WTC11 (cell line): ENCODE measurements around the gene LRRC72. TPM values are rescaled to one million over a fixed set of nuclear protein-coding genes. Genes with fewer than 3 reads are reported as not detected.
"Not testable (repeated sequence)": the region's sequence is repeated elsewhere in the genome, so short reads cannot be mapped to it uniquely, and the experiment has no call there.

Experiments used
- ATAC-seq: fragments of 200-7000 bp; cut with Tn5 transposase; 2 replicates; pipeline ENCODE4 v1.10.0; 2021; ENCODE audit warnings: mild to moderate bottlenecking, moderate library complexity
- CTCF ChIA-PET: fragments of 300-600 bp; sonication (Branson Sonifier 250); formaldehyde crosslinking; loops from one replicate; lab custom pipeline; 2021; ENCODE audit warnings: antibody characterized with exemption; lab: Charles Lee
- POLR2A ChIA-PET: fragments of 350-600 bp; sonication (Branson Sonifier 250); formaldehyde crosslinking; loops from one replicate; lab custom pipeline; 2021; ENCODE audit warnings: antibody characterized with exemption; lab: Charles Lee
- DNase-seq: peaks from one replicate; pipeline ENCODE4 v3.0.0; 2021; ENCODE audit warnings: low spot score
- H3K27ac Mint-ChIP-seq: 2 replicates; pipeline ENCODE4 v1.8.0; 2021; ENCODE audit warnings: mixed read lengths
- H3K27me3 Mint-ChIP-seq: 2 replicates; pipeline ENCODE4 v1.8.0; 2021; ENCODE audit warnings: low read depth, mild to moderate bottlenecking, moderate library complexity, mixed read lengths
- H3K36me3 Mint-ChIP-seq: 2 replicates; pipeline ENCODE4 v1.8.0; 2021; ENCODE audit warnings: mixed read lengths
- H3K4me1 Mint-ChIP-seq: 2 replicates; pipeline ENCODE4 v1.8.0; 2022; ENCODE audit warnings: mixed read lengths
- H3K4me3 Mint-ChIP-seq: 2 replicates; pipeline ENCODE4 v1.8.0; 2021; ENCODE audit warnings: mild to moderate bottlenecking, moderate library complexity, mixed read lengths
- H3K9me3 Mint-ChIP-seq: 2 replicates; pipeline ENCODE4 v1.8.0; 2021; ENCODE audit warnings: mixed read lengths
- CBFB ChIP-seq: sonication (generic); formaldehyde crosslinking; IDR thresholded peaks from 2 replicates; pipeline ENCODE4 v1.8.1; 2022; ENCODE audit warnings: mild to moderate bottlenecking, low read depth, missing genetic modification reagents
- ESRRA ChIP-seq: sonication (generic); formaldehyde crosslinking; IDR thresholded peaks from 2 replicates; pipeline ENCODE4 v1.8.1; 2022; ENCODE audit warnings: mild to moderate bottlenecking, missing genetic modification reagents, borderline replicate concordance
- FOXJ3 ChIP-seq: sonication (generic); formaldehyde crosslinking; IDR thresholded peaks from 2 replicates; pipeline ENCODE4 v1.9.0; 2021; ENCODE audit warnings: missing genetic modification reagents, mild to moderate bottlenecking, borderline replicate concordance
- GABPB1 ChIP-seq: sonication (generic); formaldehyde crosslinking; IDR thresholded peaks from 2 replicates; pipeline ENCODE4 v1.8.1; 2023; ENCODE audit warnings: mild to moderate bottlenecking, missing genetic modification reagents
- IRF2 ChIP-seq: sonication (generic); formaldehyde crosslinking; IDR thresholded peaks from 2 replicates; pipeline ENCODE4 v1.8.0; 2022; ENCODE audit warnings: low read depth, missing genetic modification reagents, borderline replicate concordance
- KAT7 ChIP-seq: sonication (generic); formaldehyde crosslinking; IDR thresholded peaks from 2 replicates; pipeline ENCODE4 v1.8.1; 2023; ENCODE audit warnings: missing genetic modification reagents, mild to moderate bottlenecking, borderline replicate concordance
- NFATC4 ChIP-seq: fragments of 250-450 bp; sonication (Bioruptor Pico); IDR thresholded peaks from 2 replicates; pipeline ENCODE4 v1.9.0; 2021; ENCODE audit warnings: mild to moderate bottlenecking
- NFYB ChIP-seq: sonication (generic); formaldehyde crosslinking; conservative IDR thresholded peaks from 2 replicates; pipeline ENCODE4 v1.8.0; 2022; ENCODE audit warnings: low read depth, missing genetic modification reagents
- RELA ChIP-seq: sonication (generic); formaldehyde crosslinking; IDR thresholded peaks from 2 replicates; pipeline ENCODE4 v1.8.1; 2022; ENCODE audit warnings: missing genetic modification reagents, mild to moderate bottlenecking, borderline replicate concordance
- RORB ChIP-seq: fragments of 250-450 bp; sonication (Bioruptor Pico); IDR thresholded peaks from 2 replicates; pipeline ENCODE4 v1.9.0; 2021; ENCODE audit warnings: mild to moderate bottlenecking
- SMAD4 ChIP-seq: sonication (generic); formaldehyde crosslinking; IDR thresholded peaks from 2 replicates; pipeline ENCODE4 v1.8.0; 2022; ENCODE audit warnings: mild to moderate bottlenecking, missing genetic modification reagents
- SP1 ChIP-seq: sonication (generic); formaldehyde crosslinking; conservative IDR thresholded peaks from 2 replicates; pipeline ENCODE4 v1.8.1; 2022; ENCODE audit warnings: missing genetic modification reagents
- ZNF138 ChIP-seq: sonication (generic); formaldehyde crosslinking; conservative IDR thresholded peaks from 2 replicates; pipeline ENCODE4 v1.8.1; 2022; ENCODE audit warnings: mild to moderate bottlenecking, moderate library complexity, missing genetic modification reagents
- total RNA-seq: library from RNA; stranded (reverse); gene quantifications from 3 replicates; pipeline ENCODE4 v1.2.3, GENCODE V29; 2021
- TF ChIP-seq, protein P1 (sequence below): sonication (generic); formaldehyde crosslinking; IDR thresholded peaks from 2 replicates; pipeline ENCODE4 v1.8.1; 2023; ENCODE audit warnings: mild to moderate bottlenecking, moderate library complexity, missing genetic modification reagents
- TF ChIP-seq, protein P2 (sequence below): sonication (generic); formaldehyde crosslinking; IDR thresholded peaks from 2 replicates; pipeline ENCODE4 v1.8.1; 2022; ENCODE audit warnings: missing genetic modification reagents, borderline replicate concordance
- TF ChIP-seq, protein P3 (sequence below): sonication (generic); formaldehyde crosslinking; IDR thresholded peaks from 2 replicates; pipeline ENCODE4 v1.8.1; 2023; ENCODE audit warnings: mild to moderate bottlenecking, missing genetic modification reagents, moderate library complexity
- TF ChIP-seq, protein P4 (sequence below): sonication (generic); formaldehyde crosslinking; IDR thresholded peaks from 2 replicates; pipeline ENCODE4 v1.8.1; 2022; ENCODE audit warnings: low read depth, missing genetic modification reagents, borderline replicate concordance
- TF ChIP-seq, protein P5 (sequence below): sonication (generic); formaldehyde crosslinking; IDR thresholded peaks from 2 replicates; pipeline ENCODE4 v1.8.1; 2023; ENCODE audit warnings: mild to moderate bottlenecking, missing genetic modification reagents, borderline replicate concordance
- TF ChIP-seq, protein P6 (sequence below): sonication (generic); formaldehyde crosslinking; IDR thresholded peaks from 2 replicates; pipeline ENCODE4 v1.8.0; 2022; ENCODE audit warnings: missing genetic modification reagents
- TF ChIP-seq, protein P7 (sequence below): sonication (generic); formaldehyde crosslinking; IDR thresholded peaks from 2 replicates; pipeline ENCODE4 v1.8.0; 2022; ENCODE audit warnings: mild to moderate bottlenecking, missing genetic modification reagents

The LRRC72 gene
- total RNA-seq, 1 experiment from 2014 or later = not detected

DNA sequence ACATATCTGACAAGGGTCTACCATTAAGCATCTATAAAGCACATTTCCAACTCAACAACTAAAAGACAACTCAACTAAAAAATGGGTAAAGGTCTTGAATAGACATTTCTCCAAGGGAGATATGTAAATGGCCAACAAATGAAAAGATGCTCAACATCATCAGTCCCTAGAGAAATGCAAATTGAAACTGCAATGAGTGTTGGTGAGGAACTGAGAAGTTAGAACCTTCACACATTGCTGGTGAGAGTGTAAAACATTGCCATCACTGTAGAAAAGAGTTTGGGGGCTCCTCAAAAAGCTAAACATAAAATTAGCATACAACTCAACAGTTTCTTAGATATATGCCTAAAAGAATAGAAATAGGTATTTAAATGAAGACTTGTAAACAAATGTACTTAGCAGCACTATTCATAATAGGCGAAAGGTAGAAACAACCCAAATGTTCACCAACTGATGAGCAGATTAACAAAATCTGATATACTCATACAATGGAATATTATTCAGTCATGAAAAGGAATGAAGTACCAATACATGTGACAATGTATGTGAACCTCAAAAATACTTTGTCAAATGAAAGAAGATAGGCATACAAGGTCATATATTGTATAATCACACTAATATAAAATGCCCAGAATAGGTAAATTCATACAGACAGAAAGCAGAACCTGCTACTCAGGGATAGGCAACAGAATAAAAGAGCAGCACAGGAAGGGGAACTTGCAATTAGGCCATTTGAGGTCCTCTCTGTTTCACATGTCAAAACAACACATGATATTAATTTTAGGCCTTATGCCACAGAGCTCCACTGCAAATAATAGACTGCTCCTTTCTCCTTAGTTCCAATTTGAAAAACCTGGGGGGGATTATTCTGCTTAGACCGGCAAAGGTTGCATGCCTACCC is 10.6 kb upstream of the LRRC72 start:
- ChIA-PET POLR2A (no interaction called here), CTCF (no interaction called here)
- H3K27me3 Mint-ChIP-seq = no peaks in the 10 kb centered on the region

DNA sequence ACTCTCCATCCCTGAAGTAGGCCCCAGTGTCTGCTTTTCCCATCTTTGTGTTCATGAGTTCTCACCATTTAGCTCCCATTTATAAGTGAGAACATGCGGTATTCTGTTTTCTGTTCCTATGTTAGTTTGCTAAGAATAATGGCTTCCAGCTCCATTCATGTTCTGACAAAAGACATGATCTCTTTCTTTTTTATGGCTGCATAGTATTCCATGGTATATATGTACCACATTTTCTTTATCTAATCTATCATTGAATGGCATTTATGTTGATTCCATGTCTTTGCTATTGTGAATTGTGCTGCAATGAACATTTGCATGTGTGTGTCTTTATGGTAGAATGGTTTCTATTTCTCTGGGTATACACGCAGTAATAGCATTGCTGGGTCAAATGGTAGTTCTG is 6.6 kb upstream of the LRRC72 start:
- H3K4me3 Mint-ChIP-seq, CTCF ChIA-PET, ATAC-seq, H3K27me3 Mint-ChIP-seq, H3K27ac Mint-ChIP-seq, H3K36me3 Mint-ChIP-seq, H3K4me1 Mint-ChIP-seq, DNase-seq, POLR2A ChIA-PET: not testable (repeated sequence)
- H3K9me3 Mint-ChIP-seq = peaks cover 16% of the 10 kb centered on the region

More for the DNA sequence above, 10.6 kb upstream of the LRRC72 start:
- TF ChIP-seq RORB = no peak
- no peak for TF ChIP-seq ESRRA (CRISPR knock-in tag)
- no peak for TF ChIP-seq GABPB1 (CRISPR knock-in tag)
- no peak for TF ChIP-seq IRF2 (CRISPR knock-in tag)
- no peak for TF ChIP-seq ZNF138 (CRISPR knock-in tag)
- no peak for TF ChIP-seq RELA (CRISPR knock-in tag)
- TF ChIP-seq NFATC4 = no peak
- TF ChIP-seq, protein P1, sequence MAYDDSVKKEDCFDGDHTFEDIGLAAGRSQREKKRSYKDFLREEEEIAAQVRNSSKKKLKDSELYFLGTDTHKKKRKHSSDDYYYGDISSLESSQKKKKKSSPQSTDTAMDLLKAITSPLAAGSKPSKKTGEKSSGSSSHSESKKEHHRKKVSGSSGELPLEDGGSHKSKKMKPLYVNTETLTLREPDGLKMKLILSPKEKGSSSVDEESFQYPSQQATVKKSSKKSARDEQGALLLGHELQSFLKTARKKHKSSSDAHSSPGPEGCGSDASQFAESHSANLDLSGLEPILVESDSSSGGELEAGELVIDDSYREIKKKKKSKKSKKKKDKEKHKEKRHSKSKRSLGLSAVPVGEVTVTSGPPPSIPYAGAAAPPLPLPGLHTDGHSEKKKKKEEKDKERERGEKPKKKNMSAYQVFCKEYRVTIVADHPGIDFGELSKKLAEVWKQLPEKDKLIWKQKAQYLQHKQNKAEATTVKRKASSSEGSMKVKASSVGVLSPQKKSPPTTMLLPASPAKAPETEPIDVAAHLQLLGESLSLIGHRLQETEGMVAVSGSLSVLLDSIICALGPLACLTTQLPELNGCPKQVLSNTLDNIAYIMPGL (CRISPR knock-in tag) = no peak
- TF ChIP-seq, protein P2, sequence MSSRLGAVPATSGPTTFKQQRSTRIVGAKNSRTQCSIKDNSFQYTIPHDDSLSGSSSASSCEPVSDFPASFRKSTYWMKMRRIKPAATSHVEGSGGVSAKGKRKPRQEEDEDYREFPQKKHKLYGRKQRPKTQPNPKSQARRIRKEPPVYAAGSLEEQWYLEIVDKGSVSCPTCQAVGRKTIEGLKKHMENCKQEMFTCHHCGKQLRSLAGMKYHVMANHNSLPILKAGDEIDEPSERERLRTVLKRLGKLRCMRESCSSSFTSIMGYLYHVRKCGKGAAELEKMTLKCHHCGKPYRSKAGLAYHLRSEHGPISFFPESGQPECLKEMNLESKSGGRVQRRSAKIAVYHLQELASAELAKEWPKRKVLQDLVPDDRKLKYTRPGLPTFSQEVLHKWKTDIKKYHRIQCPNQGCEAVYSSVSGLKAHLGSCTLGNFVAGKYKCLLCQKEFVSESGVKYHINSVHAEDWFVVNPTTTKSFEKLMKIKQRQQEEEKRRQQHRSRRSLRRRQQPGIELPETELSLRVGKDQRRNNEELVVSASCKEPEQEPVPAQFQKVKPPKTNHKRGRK (CRISPR knock-in tag) = no peak
- TF ChIP-seq SP1 = no peak
- no peak for TF ChIP-seq NFYB (CRISPR knock-in tag)
- TF ChIP-seq, protein P3, sequence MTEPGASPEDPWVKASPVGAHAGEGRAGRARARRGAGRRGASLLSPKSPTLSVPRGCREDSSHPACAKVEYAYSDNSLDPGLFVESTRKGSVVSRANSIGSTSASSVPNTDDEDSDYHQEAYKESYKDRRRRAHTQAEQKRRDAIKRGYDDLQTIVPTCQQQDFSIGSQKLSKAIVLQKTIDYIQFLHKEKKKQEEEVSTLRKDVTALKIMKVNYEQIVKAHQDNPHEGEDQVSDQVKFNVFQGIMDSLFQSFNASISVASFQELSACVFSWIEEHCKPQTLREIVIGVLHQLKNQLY (CRISPR knock-in tag) = no peak
- TF ChIP-seq SMAD4 (CRISPR knock-in tag) = no peak
- TF ChIP-seq CBFB (CRISPR knock-in tag) = no peak
- TF ChIP-seq FOXJ3 (CRISPR knock-in tag) = no peak
- TF ChIP-seq, protein P4, sequence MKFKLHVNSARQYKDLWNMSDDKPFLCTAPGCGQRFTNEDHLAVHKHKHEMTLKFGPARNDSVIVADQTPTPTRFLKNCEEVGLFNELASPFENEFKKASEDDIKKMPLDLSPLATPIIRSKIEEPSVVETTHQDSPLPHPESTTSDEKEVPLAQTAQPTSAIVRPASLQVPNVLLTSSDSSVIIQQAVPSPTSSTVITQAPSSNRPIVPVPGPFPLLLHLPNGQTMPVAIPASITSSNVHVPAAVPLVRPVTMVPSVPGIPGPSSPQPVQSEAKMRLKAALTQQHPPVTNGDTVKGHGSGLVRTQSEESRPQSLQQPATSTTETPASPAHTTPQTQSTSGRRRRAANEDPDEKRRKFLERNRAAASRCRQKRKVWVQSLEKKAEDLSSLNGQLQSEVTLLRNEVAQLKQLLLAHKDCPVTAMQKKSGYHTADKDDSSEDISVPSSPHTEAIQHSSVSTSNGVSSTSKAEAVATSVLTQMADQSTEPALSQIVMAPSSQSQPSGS (CRISPR knock-in tag) = no peak
- TF ChIP-seq, protein P5, sequence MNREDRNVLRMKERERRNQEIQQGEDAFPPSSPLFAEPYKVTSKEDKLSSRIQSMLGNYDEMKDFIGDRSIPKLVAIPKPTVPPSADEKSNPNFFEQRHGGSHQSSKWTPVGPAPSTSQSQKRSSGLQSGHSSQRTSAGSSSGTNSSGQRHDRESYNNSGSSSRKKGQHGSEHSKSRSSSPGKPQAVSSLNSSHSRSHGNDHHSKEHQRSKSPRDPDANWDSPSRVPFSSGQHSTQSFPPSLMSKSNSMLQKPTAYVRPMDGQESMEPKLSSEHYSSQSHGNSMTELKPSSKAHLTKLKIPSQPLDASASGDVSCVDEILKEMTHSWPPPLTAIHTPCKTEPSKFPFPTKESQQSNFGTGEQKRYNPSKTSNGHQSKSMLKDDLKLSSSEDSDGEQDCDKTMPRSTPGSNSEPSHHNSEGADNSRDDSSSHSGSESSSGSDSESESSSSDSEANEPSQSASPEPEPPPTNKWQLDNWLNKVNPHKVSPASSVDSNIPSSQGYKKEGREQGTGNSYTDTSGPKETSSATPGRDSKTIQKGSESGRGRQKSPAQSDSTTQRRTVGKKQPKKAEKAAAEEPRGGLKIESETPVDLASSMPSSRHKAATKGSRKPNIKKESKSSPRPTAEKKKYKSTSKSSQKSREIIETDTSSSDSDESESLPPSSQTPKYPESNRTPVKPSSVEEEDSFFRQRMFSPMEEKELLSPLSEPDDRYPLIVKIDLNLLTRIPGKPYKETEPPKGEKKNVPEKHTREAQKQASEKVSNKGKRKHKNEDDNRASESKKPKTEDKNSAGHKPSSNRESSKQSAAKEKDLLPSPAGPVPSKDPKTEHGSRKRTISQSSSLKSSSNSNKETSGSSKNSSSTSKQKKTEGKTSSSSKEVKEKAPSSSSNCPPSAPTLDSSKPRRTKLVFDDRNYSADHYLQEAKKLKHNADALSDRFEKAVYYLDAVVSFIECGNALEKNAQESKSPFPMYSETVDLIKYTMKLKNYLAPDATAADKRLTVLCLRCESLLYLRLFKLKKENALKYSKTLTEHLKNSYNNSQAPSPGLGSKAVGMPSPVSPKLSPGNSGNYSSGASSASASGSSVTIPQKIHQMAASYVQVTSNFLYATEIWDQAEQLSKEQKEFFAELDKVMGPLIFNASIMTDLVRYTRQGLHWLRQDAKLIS = no peak
- TF ChIP-seq KAT7 (CRISPR knock-in tag) = no peak
- TF ChIP-seq, protein P6, sequence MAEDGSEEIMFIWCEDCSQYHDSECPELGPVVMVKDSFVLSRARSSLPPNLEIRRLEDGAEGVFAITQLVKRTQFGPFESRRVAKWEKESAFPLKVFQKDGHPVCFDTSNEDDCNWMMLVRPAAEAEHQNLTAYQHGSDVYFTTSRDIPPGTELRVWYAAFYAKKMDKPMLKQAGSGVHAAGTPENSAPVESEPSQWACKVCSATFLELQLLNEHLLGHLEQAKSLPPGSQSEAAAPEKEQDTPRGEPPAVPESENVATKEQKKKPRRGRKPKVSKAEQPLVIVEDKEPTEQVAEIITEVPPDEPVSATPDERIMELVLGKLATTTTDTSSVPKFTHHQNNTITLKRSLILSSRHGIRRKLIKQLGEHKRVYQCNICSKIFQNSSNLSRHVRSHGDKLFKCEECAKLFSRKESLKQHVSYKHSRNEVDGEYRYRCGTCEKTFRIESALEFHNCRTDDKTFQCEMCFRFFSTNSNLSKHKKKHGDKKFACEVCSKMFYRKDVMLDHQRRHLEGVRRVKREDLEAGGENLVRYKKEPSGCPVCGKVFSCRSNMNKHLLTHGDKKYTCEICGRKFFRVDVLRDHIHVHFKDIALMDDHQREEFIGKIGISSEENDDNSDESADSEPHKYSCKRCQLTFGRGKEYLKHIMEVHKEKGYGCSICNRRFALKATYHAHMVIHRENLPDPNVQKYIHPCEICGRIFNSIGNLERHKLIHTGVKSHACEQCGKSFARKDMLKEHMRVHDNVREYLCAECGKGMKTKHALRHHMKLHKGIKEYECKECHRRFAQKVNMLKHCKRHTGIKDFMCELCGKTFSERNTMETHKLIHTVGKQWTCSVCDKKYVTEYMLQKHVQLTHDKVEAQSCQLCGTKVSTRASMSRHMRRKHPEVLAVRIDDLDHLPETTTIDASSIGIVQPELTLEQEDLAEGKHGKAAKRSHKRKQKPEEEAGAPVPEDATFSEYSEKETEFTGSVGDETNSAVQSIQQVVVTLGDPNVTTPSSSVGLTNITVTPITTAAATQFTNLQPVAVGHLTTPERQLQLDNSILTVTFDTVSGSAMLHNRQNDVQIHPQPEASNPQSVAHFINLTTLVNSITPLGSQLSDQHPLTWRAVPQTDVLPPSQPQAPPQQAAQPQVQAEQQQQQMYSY = no peak
- TF ChIP-seq, protein P7, sequence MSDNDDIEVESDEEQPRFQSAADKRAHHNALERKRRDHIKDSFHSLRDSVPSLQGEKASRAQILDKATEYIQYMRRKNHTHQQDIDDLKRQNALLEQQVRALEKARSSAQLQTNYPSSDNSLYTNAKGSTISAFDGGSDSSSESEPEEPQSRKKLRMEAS = no peak
- Mint-ChIP-seq H3K4me3 (no peak overlapping the region), H3K27ac (no peak overlapping the region), H3K9me3 (peaks cover 16% of the 10 kb centered on the region), H3K4me1 (peaks cover 17% of the 10 kb centered on the region), H3K36me3 (no peaks in the 10 kb centered on the region)
- DNase-seq (no peak), ATAC-seq (no peak)
